ENCODE data around the gene AK5. TPM values are rescaled to one million over a fixed set of nuclear protein-coding genes. Genes with fewer than 3 reads are reported as not detected.

Gene AK5
- total RNA-seq, 2 donors from 2014 or later, result 0.49 to 1.1 TPM

- no peak for DNase-seq
- Histone ChIP-seq H3K36me3 (no peaks in the 10 kb centered on the region), H3K9ac (ENCODE audit: low read depth in 2 of 2, low read length in 2 of 2) (no peak overlapping the region), H3K4me1 (no peaks in the 10 kb centered on the region), H3K27me3 (no peaks in the 10 kb centered on the region), H3K4me3 (no peak overlapping the region), H3K27ac (no peak overlapping the region), H3K9me3 (no peaks in the 10 kb centered on the region)
- intact Hi-C loops (cut with DNase I), result no loop called here
- TF ChIP-seq CTCF (IDR thresholded peaks at IDR 0.05), result no peak
Measured at GRCh38 chr1:77494026-77494425, 212.2 kb downstream of the AK5 start.

GRCh38 chr1:77498918-77499317 lies 217.1 kb downstream of the AK5 start:
- no peak for TF ChIP-seq CTCF (IDR thresholded peaks at IDR 0.05)
- Histone ChIP-seq H3K27ac (no peak overlapping the region), H3K9ac (ENCODE audit: low read depth in 2 of 2, low read length in 2 of 2) (no peak overlapping the region), H3K9me3 (no peaks in the 10 kb centered on the region), H3K4me3 (no peak overlapping the region), H3K4me1 (no peaks in the 10 kb centered on the region), H3K36me3 (no peaks in the 10 kb centered on the region), H3K27me3 (no peaks in the 10 kb centered on the region)
- intact Hi-C loops (cut with DNase I), result no loop called here
- no peak for DNase-seq

- H3K36me3 ChIP-seq, result no peaks in the 10 kb centered on the region
- intact Hi-C loops (cut with DNase I), result no loop called here
- DNase-seq, result no peak
- H3K27me3 ChIP-seq, result no peaks in the 10 kb centered on the region
- H3K4me3 ChIP-seq, result no peak overlapping the region
- no peaks in the 10 kb centered on the region for H3K9me3 ChIP-seq
- no peak overlapping the region for H3K27ac ChIP-seq
- TF ChIP-seq CTCF (IDR thresholded peaks at IDR 0.05), result no peak
- H3K9ac ChIP-seq (ENCODE audit: low read depth in 2 of 2, low read length in 2 of 2), result no peak overlapping the region
- no peaks in the 10 kb centered on the region for H3K4me1 ChIP-seq
Measured at GRCh38 chr1:77499466-77499865, 217.6 kb downstream of the AK5 start.

GRCh38 chr1:77504986-77505385 lies 223.2 kb downstream of the AK5 start:
- Histone ChIP-seq H3K36me3 (no peaks in the 10 kb centered on the region), H3K4me3 (no peak overlapping the region), H3K27ac (no peak overlapping the region), H3K9ac (ENCODE audit: low read depth in 2 of 2, low read length in 2 of 2) (no peak overlapping the region), H3K4me1 (no peaks in the 10 kb centered on the region), H3K27me3 (no peaks in the 10 kb centered on the region), H3K9me3 (no peaks in the 10 kb centered on the region)
- TF ChIP-seq CTCF (IDR thresholded peaks at IDR 0.05), result no peak
- intact Hi-C loops (cut with DNase I), result no loop called here
- DNase-seq, result no peak

- TF ChIP-seq CTCF (IDR thresholded peaks at IDR 0.05), result no peak
- Histone ChIP-seq H3K9me3 (no peaks in the 10 kb centered on the region), H3K27me3 (no peaks in the 10 kb centered on the region), H3K9ac (ENCODE audit: low read depth in 2 of 2, low read length in 2 of 2) (no peak overlapping the region), H3K36me3 (no peaks in the 10 kb centered on the region), H3K27ac (no peak overlapping the region), H3K4me1 (no peaks in the 10 kb centered on the region), H3K4me3 (no peak overlapping the region)
- intact Hi-C loops (cut with DNase I), result no loop called here
- DNase-seq, result no peak
Measured at GRCh38 chr1:77506771-77507170, 225.0 kb downstream of the AK5 start.

GRCh38 chr1:77509051-77509492 lies 227.3 kb downstream of the AK5 start:
- TF ChIP-seq CTCF (IDR thresholded peaks at IDR 0.05), result no peak
- no peak for DNase-seq
- no peaks in the 10 kb centered on the region for H3K4me1 ChIP-seq
- intact Hi-C loops (cut with DNase I), result no loop called here
- H3K9me3 ChIP-seq, result no peaks in the 10 kb centered on the region
- H3K4me3 ChIP-seq, result no peak overlapping the region
- H3K27ac ChIP-seq, result no peak overlapping the region
- no peaks in the 10 kb centered on the region for H3K27me3 ChIP-seq
- no peaks in the 10 kb centered on the region for H3K36me3 ChIP-seq
- H3K9ac ChIP-seq (ENCODE audit: low read depth in 2 of 2, low read length in 2 of 2), result no peak overlapping the region
